Panc1 (cell line): ENCODE data around the gene PRKD2. TPM values are rescaled to one million over a fixed set of nuclear protein-coding genes. Genes with fewer than 3 reads are reported as not detected.

ENCODE experiments used
- ATAC-seq: fragments of 200-7000 bp; cut with Tn5 transposase; 2 replicates; pipeline ENCODE4 v1.9.1; 2020; ENCODE audit warnings: mild to moderate bottlenecking, moderate library complexity
- BruUV-seq: library from RNA; stranded (reverse); fragments of 400-500 nt; replicated peaks from 2 replicates; lab custom pipeline; 2021; lab: Mats Ljungman, UMichigan
- CTCF ChIA-PET: fragments of 300-600 bp; sonication (Branson Sonifier 250); formaldehyde crosslinking; loops from one replicate; lab custom pipeline; 2022; ENCODE audit warnings: antibody characterized with exemption; lab: Charles Lee
- POLR2A ChIA-PET: fragments of 300-600 bp; sonication (Branson Sonifier 250); formaldehyde crosslinking; loops from one replicate; lab custom pipeline; 2022; ENCODE audit warnings: antibody characterized with exemption; lab: Charles Lee
- DNase-seq: peaks from one replicate; pipeline ENCODE4 v3.0.0-alpha.2; 2010; ENCODE audit warnings: low read depth, low spot score
- H3K27ac ChIP-seq: 2 replicates; pipeline ENCODE4 v1.5.1; 2011; ENCODE audit warnings: mild to moderate bottlenecking, low read length, inconsistent platforms
- H3K27me3 ChIP-seq: fragments of 200-500 bp; sonication (Bioruptor generic); 2 replicates; pipeline ENCODE4 v1.6.0; 2014; ENCODE audit warnings: low read length, inconsistent platforms; ENCODE audit not compliant: control insufficient read depth, insufficient read depth
- H3K36me3 ChIP-seq: fragments of 200-500 bp; sonication (Bioruptor generic); 2 replicates; pipeline ENCODE4 v1.5.1; 2014; ENCODE audit warnings: inconsistent platforms, mild to moderate bottlenecking, low read length, moderate library complexity; ENCODE audit not compliant: control insufficient read depth, insufficient read depth
- H3K4me1 ChIP-seq: 2 replicates; pipeline ENCODE4 v1.5.1; 2011; ENCODE audit warnings: inconsistent platforms, mild to moderate bottlenecking, low read length, moderate library complexity; ENCODE audit not compliant: control insufficient read depth, insufficient read depth
- H3K4me3 ChIP-seq, 2 experiments: 2 replicates each; pipeline ENCODE4 v1.5.1; 2011 to 2012; ENCODE audit warnings: low read depth in 2 of 2, low read length in 2 of 2, mild to moderate bottlenecking in 2 of 2, inconsistent platforms in 1 of 2, moderate library complexity in 1 of 2
- H3K9me3 ChIP-seq: fragments of 200-500 bp; sonication (Bioruptor generic); 2 replicates; pipeline ENCODE4 v1.5.1; 2014; ENCODE audit warnings: low read depth, mild to moderate bottlenecking, inconsistent platforms, low read length, moderate library complexity; ENCODE audit not compliant: control insufficient read depth, insufficient read depth
- POLR2AphosphoS5 ChIP-seq: IDR thresholded peaks from 2 replicates; pipeline ENCODE4 v1.6.1; 2012; ENCODE audit warnings: mild to moderate bottlenecking, low read depth, low read length, moderate library complexity
- SIN3A ChIP-seq: IDR thresholded peaks from 2 replicates; pipeline ENCODE4 v1.6.1; 2012; ENCODE audit warnings: low read depth, mild to moderate bottlenecking, low read length, moderate library complexity, borderline replicate concordance; ENCODE audit not compliant: insufficient read depth
- TCF7L2 ChIP-seq: IDR thresholded peaks from 2 replicates; pipeline ENCODE4 v1.6.1; 2011; ENCODE audit warnings: mild to moderate bottlenecking, low read depth, low read length, inconsistent platforms
- in situ Hi-C: cut with HindIII; loops from 2 replicates; pipeline ENCODE4 v1.10.0; 2016; ENCODE audit warnings: low sequenced_read_pairs, low pct_unique_long_range_greater_than_20kb
- intact Hi-C: fragments of 100-400 bp; cut with micrococcal nuclease; formaldehyde crosslinking; loops from one replicate; pipeline ENCODE4 v1.10.0; 2022; ENCODE audit not compliant: unreplicated experiment
- total RNA-seq: library from RNA; stranded (reverse); gene quantifications from one replicate; pipeline ENCODE4 v1.2.1, GENCODE V29; 2021; ENCODE audit not compliant: unreplicated experiment
- TF ChIP-seq, protein P1 (sequence below), 2 experiments: IDR thresholded peaks; 2 replicates each; pipeline ENCODE4 v1.6.1; 2011 to 2012; ENCODE audit warnings: low read depth in 2 of 2, control low read depth in 1 of 2, low read length in 1 of 2, mild to moderate bottlenecking in 1 of 2, moderate library complexity in 1 of 2; ENCODE audit not compliant: insufficient read depth in 1 of 2
- TF ChIP-seq, protein P2 (sequence below): fragments of 450-650 bp; IDR thresholded peaks from 2 replicates; pipeline ENCODE4 v1.5.1; 2017; ENCODE audit warnings: mild to moderate bottlenecking

PRKD2 gene
- total RNA-seq, 1 experiment from 2014 or later, result 41.2 TPM

DNA sequence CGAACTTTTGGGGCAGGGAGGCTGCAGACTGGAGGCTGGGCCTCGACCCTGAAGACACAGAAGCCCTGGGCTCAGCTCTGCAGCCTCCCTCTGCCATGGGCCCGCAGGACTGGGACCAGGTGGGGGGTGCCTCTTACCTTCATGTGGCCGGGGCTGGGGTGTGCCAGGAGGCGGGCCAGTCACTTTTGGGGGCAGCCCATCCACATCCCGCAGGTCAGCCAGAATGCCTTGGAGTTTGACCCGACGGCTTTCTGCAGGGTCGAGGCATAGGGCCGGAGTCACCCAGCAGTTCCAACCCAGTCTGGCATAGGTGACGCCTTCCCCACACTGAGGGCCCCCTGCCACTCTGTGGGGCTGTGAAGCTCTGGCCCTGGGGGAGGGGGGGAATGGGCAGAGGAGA is 10.8 kb upstream of the PRKD2 start:
- intact Hi-C loops, result no loop called here
- ATAC-seq (no peak), DNase-seq (no peak)
- Histone ChIP-seq H3K27me3 (no peaks in the 10 kb centered on the region), H3K4me3 (no peak overlapping the region), H3K9me3 (no peaks in the 10 kb centered on the region), H3K27ac (no peak overlapping the region), H3K4me1 (no peaks in the 10 kb centered on the region), H3K36me3 (no peaks in the 10 kb centered on the region)
- ChIA-PET CTCF (interaction anchor here (0.6 kb wide), 2 partner anchors 106 to 195 kb away, joined by 3 to 6 read pairs; no protein-coding TSS in a partner anchor), POLR2A (interaction anchor here (0.5 kb wide), 1 partner anchor 11 kb away, joined by 9 read pairs; the partner anchor contains the start of gene PRKD2)
- TF ChIP-seq SIN3A (no peak), POLR2AphosphoS5 (no peak), TCF7L2 (no peak)
- TF ChIP-seq, protein P1, sequence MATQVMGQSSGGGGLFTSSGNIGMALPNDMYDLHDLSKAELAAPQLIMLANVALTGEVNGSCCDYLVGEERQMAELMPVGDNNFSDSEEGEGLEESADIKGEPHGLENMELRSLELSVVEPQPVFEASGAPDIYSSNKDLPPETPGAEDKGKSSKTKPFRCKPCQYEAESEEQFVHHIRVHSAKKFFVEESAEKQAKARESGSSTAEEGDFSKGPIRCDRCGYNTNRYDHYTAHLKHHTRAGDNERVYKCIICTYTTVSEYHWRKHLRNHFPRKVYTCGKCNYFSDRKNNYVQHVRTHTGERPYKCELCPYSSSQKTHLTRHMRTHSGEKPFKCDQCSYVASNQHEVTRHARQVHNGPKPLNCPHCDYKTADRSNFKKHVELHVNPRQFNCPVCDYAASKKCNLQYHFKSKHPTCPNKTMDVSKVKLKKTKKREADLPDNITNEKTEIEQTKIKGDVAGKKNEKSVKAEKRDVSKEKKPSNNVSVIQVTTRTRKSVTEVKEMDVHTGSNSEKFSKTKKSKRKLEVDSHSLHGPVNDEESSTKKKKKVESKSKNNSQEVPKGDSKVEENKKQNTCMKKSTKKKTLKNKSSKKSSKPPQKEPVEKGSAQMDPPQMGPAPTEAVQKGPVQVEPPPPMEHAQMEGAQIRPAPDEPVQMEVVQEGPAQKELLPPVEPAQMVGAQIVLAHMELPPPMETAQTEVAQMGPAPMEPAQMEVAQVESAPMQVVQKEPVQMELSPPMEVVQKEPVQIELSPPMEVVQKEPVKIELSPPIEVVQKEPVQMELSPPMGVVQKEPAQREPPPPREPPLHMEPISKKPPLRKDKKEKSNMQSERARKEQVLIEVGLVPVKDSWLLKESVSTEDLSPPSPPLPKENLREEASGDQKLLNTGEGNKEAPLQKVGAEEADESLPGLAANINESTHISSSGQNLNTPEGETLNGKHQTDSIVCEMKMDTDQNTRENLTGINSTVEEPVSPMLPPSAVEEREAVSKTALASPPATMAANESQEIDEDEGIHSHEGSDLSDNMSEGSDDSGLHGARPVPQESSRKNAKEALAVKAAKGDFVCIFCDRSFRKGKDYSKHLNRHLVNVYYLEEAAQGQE (IDR thresholded peaks at IDR 0.05; ENCODE audit: insufficient read depth in 1 of 2, low read depth in 2 of 2, low read length in 1 of 2), result no peak
- TF ChIP-seq, protein P2, sequence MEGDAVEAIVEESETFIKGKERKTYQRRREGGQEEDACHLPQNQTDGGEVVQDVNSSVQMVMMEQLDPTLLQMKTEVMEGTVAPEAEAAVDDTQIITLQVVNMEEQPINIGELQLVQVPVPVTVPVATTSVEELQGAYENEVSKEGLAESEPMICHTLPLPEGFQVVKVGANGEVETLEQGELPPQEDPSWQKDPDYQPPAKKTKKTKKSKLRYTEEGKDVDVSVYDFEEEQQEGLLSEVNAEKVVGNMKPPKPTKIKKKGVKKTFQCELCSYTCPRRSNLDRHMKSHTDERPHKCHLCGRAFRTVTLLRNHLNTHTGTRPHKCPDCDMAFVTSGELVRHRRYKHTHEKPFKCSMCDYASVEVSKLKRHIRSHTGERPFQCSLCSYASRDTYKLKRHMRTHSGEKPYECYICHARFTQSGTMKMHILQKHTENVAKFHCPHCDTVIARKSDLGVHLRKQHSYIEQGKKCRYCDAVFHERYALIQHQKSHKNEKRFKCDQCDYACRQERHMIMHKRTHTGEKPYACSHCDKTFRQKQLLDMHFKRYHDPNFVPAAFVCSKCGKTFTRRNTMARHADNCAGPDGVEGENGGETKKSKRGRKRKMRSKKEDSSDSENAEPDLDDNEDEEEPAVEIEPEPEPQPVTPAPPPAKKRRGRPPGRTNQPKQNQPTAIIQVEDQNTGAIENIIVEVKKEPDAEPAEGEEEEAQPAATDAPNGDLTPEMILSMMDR, result no peak
- BruUV-seq, result no TSS peak
- in situ Hi-C loops, result no loop called here

DNA sequence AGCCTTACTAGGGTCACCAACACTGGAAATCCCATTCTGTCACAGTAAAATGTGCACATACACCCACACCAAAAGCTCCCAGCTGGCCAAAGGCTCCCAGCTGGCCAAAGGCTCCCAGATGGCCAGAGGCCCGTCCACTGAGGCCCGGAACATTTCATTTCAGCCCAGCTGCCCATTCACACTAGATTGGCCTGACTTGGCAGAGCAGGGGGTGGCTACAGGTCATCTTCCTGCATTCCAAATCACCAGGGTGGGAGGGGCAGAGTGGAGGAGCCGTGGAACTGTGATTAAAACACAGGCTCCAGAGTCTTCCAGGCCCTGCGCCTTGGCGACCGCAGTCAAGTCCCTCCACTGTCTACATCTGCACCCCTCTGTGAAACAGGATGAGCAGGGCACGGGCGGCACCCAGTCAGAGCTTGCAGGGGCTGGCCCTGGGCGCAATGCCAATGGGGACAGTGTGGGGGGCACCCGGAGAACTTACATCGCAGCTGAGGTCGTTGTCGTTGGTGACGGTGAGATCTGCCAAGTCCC is 10.1 kb upstream of the PRKD2 start:
- POLR2A ChIA-PET, result no interaction called here

More for the DNA sequence above, 10.1 kb upstream of the PRKD2 start:
- Histone ChIP-seq H3K27ac (no peak overlapping the region), H3K36me3 (no peaks in the 10 kb centered on the region), H3K27me3 (no peaks in the 10 kb centered on the region), H3K9me3 (no peaks in the 10 kb centered on the region), H3K4me1 (no peaks in the 10 kb centered on the region), H3K4me3 (no peak overlapping the region)
- CTCF ChIA-PET, result no interaction called here
- no peak for DNase-seq
- intact Hi-C loops (no loop called here), in situ Hi-C loops (no loop called here)
- BruUV-seq, result no TSS peak
- TF ChIP-seq SIN3A (no peak), POLR2AphosphoS5 (no peak), TCF7L2 (no peak)
- TF ChIP-seq, protein P1 (IDR thresholded peaks at IDR 0.05; ENCODE audit: insufficient read depth in 1 of 2, low read depth in 2 of 2, low read length in 1 of 2), result no peak
- TF ChIP-seq, protein P2, result no peak
- ATAC-seq, result no peak
